HG02763 (cell line): ENCODE measurements around the gene HLA-DRB1.
"Not testable (repeated sequence)": the region's sequence is repeated elsewhere in the genome, so short reads cannot be mapped to it uniquely, and the experiment has no call there.

ENCODE experiments used
- ATAC-seq: cut with Tn5 transposase; IDR thresholded peaks from one replicate; pipeline ENCODE4 v1.9.1; 2021; ENCODE audit warnings: mild to moderate bottlenecking, moderate library complexity; ENCODE audit not compliant: unreplicated experiment

HLA-DRB1 gene

GRCh38 chr6:32589596-32590449 is at the start of gene HLA-DRB1:
TSS of gene HLA-DRB1 (minus strand) at chr6:32589848. CDS start at chr6:32589742, 106 bp downstream.
- peak; percentile 94 for ATAC-seq

GRCh38 chr6:32638532-32639219 is 49.0 kb upstream of the HLA-DRB1 start:
- no peak for ATAC-seq

- no peak for ATAC-seq
These were observed 48.2 kb upstream of the HLA-DRB1 start for GRCh38 chr6:32637883-32638282.

GRCh38 chr6:32637219-32637880 is 47.7 kb upstream of the HLA-DRB1 start, which contains the start of gene HLA-DQA1:
TSS of gene HLA-DQA1 (plus strand) at chr6:32637406. CDS start at chr6:32637459, 53 bp downstream.
- ATAC-seq: no peak

- ATAC-seq: no peak
These were observed 46.0 kb upstream of the HLA-DRB1 start for GRCh38 chr6:32635526-32636123.

GRCh38 chr6:32629793-32630192 is 40.1 kb upstream of the HLA-DRB1 start:
- ATAC-seq: not testable (repeated sequence)

GRCh38 chr6:32627831-32628230 is 38.2 kb upstream of the HLA-DRB1 start:
- peak; percentile 34 for ATAC-seq

GRCh38 chr6:32627249-32627648 is 37.6 kb upstream of the HLA-DRB1 start:
- ATAC-seq: no peak

- ATAC-seq: no peak
These were observed 35.5 kb upstream of the HLA-DRB1 start for GRCh38 chr6:32625137-32625536.

- no peak for ATAC-seq
These were observed 34.9 kb upstream of the HLA-DRB1 start for GRCh38 chr6:32624565-32624964.

GRCh38 chr6:32623693-32624092 is 34.0 kb upstream of the HLA-DRB1 start:
- ATAC-seq: no peak

- ATAC-seq: peak; percentile 68
These were observed 33.1 kb upstream of the HLA-DRB1 start for GRCh38 chr6:32622545-32623401.

- ATAC-seq: no peak
These were observed 31.7 kb upstream of the HLA-DRB1 start for GRCh38 chr6:32621372-32621771.

- no peak for ATAC-seq
These were observed 28.1 kb upstream of the HLA-DRB1 start for GRCh38 chr6:32617751-32618150.

GRCh38 chr6:32615885-32616532 is 26.4 kb upstream of the HLA-DRB1 start:
- ATAC-seq: no peak

- ATAC-seq: no peak
These were observed 24.9 kb upstream of the HLA-DRB1 start for GRCh38 chr6:32614366-32615081.

- ATAC-seq: no peak
These were observed 23.8 kb upstream of the HLA-DRB1 start for GRCh38 chr6:32613475-32613874.

- ATAC-seq: no peak
These were observed 21.1 kb upstream of the HLA-DRB1 start for GRCh38 chr6:32610682-32611296.
